DOHH2 (cell line): ENCODE measurements around the gene CITED2.

Experiments
- H3F3A ChIP-seq: fragments of 200-600 bp; sonication (generic), shearing (Covaris generic); 2 replicates; pipeline ENCODE4 v1.6.0; 2016; ENCODE audit warnings: antibody characterized with exemption, mild to moderate bottlenecking; ENCODE audit not compliant: control insufficient read depth, insufficient read depth
- H3K27ac ChIP-seq: fragments of 200-600 bp; sonication (generic); 2 replicates; pipeline ENCODE4 v1.5.1; 2014; ENCODE audit warnings: low read depth, mild to moderate bottlenecking, low read length, moderate library complexity
- H3K27me3 ChIP-seq: fragments of 200-600 bp; sonication (generic); 2 replicates; pipeline ENCODE4 v1.6.1; 2014; ENCODE audit warnings: mild to moderate bottlenecking, low read length, mixed read lengths; ENCODE audit not compliant: control insufficient read depth
- H3K36me3 ChIP-seq: fragments of 200-600 bp; sonication (generic); 2 replicates; pipeline ENCODE4 v1.6.1; 2014; ENCODE audit warnings: mild to moderate bottlenecking, low read length, moderate library complexity, mixed read lengths; ENCODE audit not compliant: control insufficient read depth
- H3K4me1 ChIP-seq: fragments of 200-600 bp; sonication (generic); 2 replicates; pipeline ENCODE4 v1.6.1; 2014; ENCODE audit warnings: mild to moderate bottlenecking, low read length, mixed read lengths; ENCODE audit not compliant: control insufficient read depth
- H3K4me2 ChIP-seq: fragments of 200-600 bp; sonication (generic); 2 replicates; pipeline ENCODE4 v1.6.0; 2014; ENCODE audit warnings: mild to moderate bottlenecking, low read length, moderate library complexity
- H3K4me3 ChIP-seq: fragments of 200-600 bp; sonication (generic); 2 replicates; pipeline ENCODE4 v1.5.1; 2014; ENCODE audit warnings: mild to moderate bottlenecking, low read length, mixed read lengths
- H3K79me2 ChIP-seq: fragments of 200-600 bp; sonication (generic); 2 replicates; pipeline ENCODE4 v1.6.1; 2014; ENCODE audit warnings: mild to moderate bottlenecking, low read length, mixed read lengths; ENCODE audit not compliant: control insufficient read depth
- H3K9me2 ChIP-seq: fragments of 200-600 bp; sonication (generic); replicated peaks from 2 replicates; pipeline ENCODE4 v1.6.1; 2014; ENCODE audit warnings: mild to moderate bottlenecking, low read length, mixed read lengths; ENCODE audit not compliant: control insufficient read depth
- H3K9me3 ChIP-seq: fragments of 200-600 bp; sonication (generic); 2 replicates; pipeline ENCODE4 v1.6.1; 2014; ENCODE audit warnings: antibody characterized with exemption, low read length, mixed read lengths; ENCODE audit not compliant: control insufficient read depth, insufficient read depth
- H4K20me1 ChIP-seq: fragments of 200-600 bp; sonication (generic); 2 replicates; pipeline ENCODE4 v1.6.0; 2014; ENCODE audit warnings: low read depth, mild to moderate bottlenecking, antibody characterized with exemption, low read length, moderate library complexity; ENCODE audit not compliant: control insufficient read depth, insufficient read depth
- EZH2phosphoT487 ChIP-seq: fragments of 200-600 bp; sonication (generic); IDR thresholded peaks from 2 replicates; pipeline ENCODE4 v1.6.1; 2017; ENCODE audit warnings: borderline replicate concordance, mild to moderate bottlenecking, antibody characterized with exemption, low read length, moderate library complexity, mixed read lengths
- TF ChIP-seq, protein P1 (sequence below): fragments of 200-600 bp; sonication (generic); IDR thresholded peaks from one replicate; pipeline ENCODE4 v1.5.1; 2014; ENCODE audit warnings: antibody characterized with exemption, mild to moderate bottlenecking, low read depth, low read length; ENCODE audit not compliant: poor library complexity, severe bottlenecking

The CITED2 gene

DNA sequence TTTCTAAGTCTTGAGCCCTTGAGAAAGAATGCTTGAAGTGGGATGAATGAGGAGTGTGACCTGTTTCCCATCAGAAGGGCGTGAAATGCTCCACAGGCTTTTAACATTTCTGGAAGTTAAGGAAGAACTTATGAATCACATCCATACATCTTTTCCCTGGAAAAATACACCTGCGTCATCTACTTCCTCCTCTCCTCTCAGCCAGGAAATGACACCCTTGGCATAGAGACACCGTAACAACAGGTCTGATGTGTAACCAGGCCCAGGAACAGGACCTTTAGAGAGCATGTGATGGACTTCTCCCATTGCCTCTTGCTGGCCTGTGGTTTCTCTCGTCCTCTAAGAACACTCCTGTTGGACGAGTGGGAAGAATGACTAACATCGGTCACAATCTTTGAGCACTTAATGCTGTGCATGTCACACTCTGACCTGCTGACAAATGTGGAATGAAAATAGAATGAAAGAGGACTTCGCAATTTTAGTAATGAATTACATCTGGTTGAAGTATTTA is 28.5 kb upstream of the CITED2 start:
- Histone ChIP-seq H3K4me2 (no peak overlapping the region), H3K4me1 (no peaks in the 10 kb centered on the region), H4K20me1 (no peaks in the 10 kb centered on the region), H3K79me2 (no peaks in the 10 kb centered on the region), H3F3A (no peaks in the 10 kb centered on the region), H3K27ac (no peak overlapping the region), H3K4me3 (no peak overlapping the region), H3K27me3 (peaks cover 2% of the 10 kb centered on the region; the same call in 1 of the 2 replicates), H3K9me2 (no peaks in the 10 kb centered on the region), H3K9me3 (no peaks in the 10 kb centered on the region), H3K36me3 (no peaks in the 10 kb centered on the region)
- no peak for TF ChIP-seq EZH2phosphoT487
- TF ChIP-seq, protein P1, sequence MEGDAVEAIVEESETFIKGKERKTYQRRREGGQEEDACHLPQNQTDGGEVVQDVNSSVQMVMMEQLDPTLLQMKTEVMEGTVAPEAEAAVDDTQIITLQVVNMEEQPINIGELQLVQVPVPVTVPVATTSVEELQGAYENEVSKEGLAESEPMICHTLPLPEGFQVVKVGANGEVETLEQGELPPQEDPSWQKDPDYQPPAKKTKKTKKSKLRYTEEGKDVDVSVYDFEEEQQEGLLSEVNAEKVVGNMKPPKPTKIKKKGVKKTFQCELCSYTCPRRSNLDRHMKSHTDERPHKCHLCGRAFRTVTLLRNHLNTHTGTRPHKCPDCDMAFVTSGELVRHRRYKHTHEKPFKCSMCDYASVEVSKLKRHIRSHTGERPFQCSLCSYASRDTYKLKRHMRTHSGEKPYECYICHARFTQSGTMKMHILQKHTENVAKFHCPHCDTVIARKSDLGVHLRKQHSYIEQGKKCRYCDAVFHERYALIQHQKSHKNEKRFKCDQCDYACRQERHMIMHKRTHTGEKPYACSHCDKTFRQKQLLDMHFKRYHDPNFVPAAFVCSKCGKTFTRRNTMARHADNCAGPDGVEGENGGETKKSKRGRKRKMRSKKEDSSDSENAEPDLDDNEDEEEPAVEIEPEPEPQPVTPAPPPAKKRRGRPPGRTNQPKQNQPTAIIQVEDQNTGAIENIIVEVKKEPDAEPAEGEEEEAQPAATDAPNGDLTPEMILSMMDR = no peak

DNA sequence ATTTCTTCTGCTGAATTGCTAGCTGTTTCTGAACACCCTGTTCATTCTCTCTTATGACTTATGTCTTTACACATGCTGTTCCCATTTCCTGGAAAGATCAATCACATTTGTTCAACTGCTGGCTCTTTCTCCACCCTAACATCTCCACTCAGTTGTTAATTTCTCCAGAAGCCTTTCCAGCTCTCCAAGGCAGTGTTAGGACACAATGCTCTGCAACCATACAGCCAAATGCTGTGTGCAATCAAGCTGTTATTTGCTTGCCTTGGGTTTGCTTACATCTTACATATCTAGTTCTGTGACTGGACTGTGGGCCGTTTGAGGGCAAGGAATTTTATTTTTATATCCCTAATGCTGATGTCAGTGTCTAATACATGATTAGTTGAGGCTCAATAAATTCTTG is 24.2 kb upstream of the CITED2 start:
- Histone ChIP-seq H3K4me1 (no peaks in the 10 kb centered on the region), H3K79me2 (no peaks in the 10 kb centered on the region), H3K4me2 (no peak overlapping the region), H3K9me3 (no peaks in the 10 kb centered on the region), H3K36me3 (no peaks in the 10 kb centered on the region), H3K4me3 (no peak overlapping the region), H3F3A (no peaks in the 10 kb centered on the region), H3K27me3 (peaks cover 2% of the 10 kb centered on the region; the same call in 1 of the 2 replicates), H3K27ac (no peak overlapping the region), H3K9me2 (no peaks in the 10 kb centered on the region), H4K20me1 (no peaks in the 10 kb centered on the region)
- TF ChIP-seq EZH2phosphoT487 = no peak
- TF ChIP-seq, protein P1 = no peak

DNA sequence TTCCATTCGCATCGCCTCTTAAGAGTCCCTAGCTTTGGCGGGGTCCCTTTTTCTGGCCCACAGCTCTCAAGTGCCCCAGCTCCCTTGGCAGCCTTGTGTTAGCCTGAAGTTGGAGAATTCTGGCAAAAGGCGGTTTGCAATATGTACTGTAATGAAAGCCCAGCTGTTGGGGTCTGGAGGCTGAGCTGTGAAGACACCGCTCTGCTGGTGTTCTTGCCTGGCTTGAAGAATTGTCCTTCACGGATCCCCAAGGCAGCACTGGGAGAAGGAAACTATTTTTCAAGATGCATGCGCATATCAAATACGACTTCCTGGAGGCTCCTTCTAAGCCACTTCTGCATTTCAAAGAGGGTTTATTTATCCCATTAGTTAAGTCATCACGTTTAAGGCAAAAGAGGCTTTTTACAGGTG is 21.4 kb upstream of the CITED2 start:
- H3K79me2 ChIP-seq = no peaks in the 10 kb centered on the region
- no peaks in the 10 kb centered on the region for H3K36me3 ChIP-seq
- no peak overlapping the region for H3K27ac ChIP-seq
- no peak for TF ChIP-seq EZH2phosphoT487
- TF ChIP-seq, protein P1 = no peak
- H3K4me3 ChIP-seq = no peak overlapping the region
- H3K9me3 ChIP-seq = no peaks in the 10 kb centered on the region
- H4K20me1 ChIP-seq = no peaks in the 10 kb centered on the region
- H3K4me2 ChIP-seq = no peak overlapping the region
- no peaks in the 10 kb centered on the region for H3F3A ChIP-seq
- H3K27me3 ChIP-seq = peaks cover 2% of the 10 kb centered on the region; the same call in 1 of the 2 replicates
- no peaks in the 10 kb centered on the region for H3K9me2 ChIP-seq
- H3K4me1 ChIP-seq = peaks cover 7% of the 10 kb centered on the region; the same call in 1 of the 2 replicates
